Heart left ventricle (tissue), 13 donors: Measurements from ENCODE around the gene ANXA11.

Source experiments
- CTCF ChIP-seq, 12 donors: fragments of 200-600 bp; sonication (generic) in 4 of 12; IDR thresholded peaks; one replicate each; pipeline versions ENCODE4 v1.5.0 to v1.8.0; 2018 to 2022; ENCODE audit warnings: antibody characterized with exemption in 12 of 12, mild to moderate bottlenecking in 5 of 12
- POLR2A ChIP-seq, 2 donors: fragments of 450-650 bp; IDR thresholded peaks; one replicate each; pipeline ENCODE4 v1.6.1; 2017; ENCODE audit warnings: antibody characterized with exemption in 2 of 2, mild to moderate bottlenecking in 2 of 2, moderate library complexity in 2 of 2
- donor health status: ischemic (EF 13 %, LVEDD 7.1; RV severe dilation, severe dysfunction).
- donor health status: DM: no; HTN: yes; CAD: no.
- donor health status: DM: no; HTN: no; CAD: no.
- donor health status: ischemic (EF 25% LVEDD 6.9; RV normal size, moderate dysfunction).
- donor health status: ischemic (EF 25% LVEDD 5.7; RV mildly dilated, moderate dysfunction).
- donor health status: ischemic (EF 35%, LVEDD 5.7; RV mildly dilated, moderate dysfunction).
- donor health status: nonischemic (EF 11% LVEDD 7.7; RV severe dilation, severe dysfunction).
- donor health status: DM: yes; HTN: yes; CAD: no.
- donor health status: PGD.
- donor health status: ischemic (EF 29% LVEDD 5.4; RV normal size, mild dysfunction).
- donor health status: nonischemic (EF 23%, LVEDD 6.1; RV moderate dilation, normal function).

- no peak for TF ChIP-seq CTCF (IDR thresholded peaks at IDR 0.05)
- TF ChIP-seq POLR2A (IDR thresholded peaks at IDR 0.05), result no peak
Observed at GRCh38 chr10:80206277-80206655, 929 bp upstream of the ANXA11 start.
